GM12875 (cell line): ENCODE results near the gene PSMD2.

ENCODE experiments used
- H3K4me3 ChIP-seq: one replicate; pipeline ENCODE4 v1.5.1; 2011; ENCODE audit warnings: low read depth, low read length, control low read depth
- CTCF ChIP-seq: IDR thresholded peaks from 2 replicates; pipeline ENCODE4 v1.5.1; 2011; ENCODE audit warnings: low read depth, mild to moderate bottlenecking, control low read depth, inconsistent platforms, low read length, moderate library complexity, borderline replicate concordance; ENCODE audit not compliant: insufficient read depth

PSMD2 gene

GRCh38 chr3:184298759-184299487 lies at the start of gene PSMD2:
Gene PSMD2, plus strand, starts transcription at chr3:184299241. Its CDS starts 26 bp downstream, at chr3:184299267.
- TF ChIP-seq CTCF: no peak
- peak within 1 kb of the TSS; percentile 96 for H3K4me3 ChIP-seq

- H3K4me3 ChIP-seq: peak within 1 kb of the TSS; percentile 88
- no peak for TF ChIP-seq CTCF
Measured at GRCh38 chr3:184249412-184250166, 49.5 kb upstream of the PSMD2 start, which contains the start of gene EEF1AKMT4. Gene EEF1AKMT4, plus strand, starts transcription at chr3:184249672. Its CDS starts 23 bp downstream, at chr3:184249695.

- peak; percentile 93 for TF ChIP-seq CTCF
- peak overlapping the region; percentile 69 for H3K4me3 ChIP-seq
Measured at GRCh38 chr3:184250167-184250828, 48.7 kb upstream of the PSMD2 start.

- no peak overlapping the region for H3K4me3 ChIP-seq
- TF ChIP-seq CTCF: no peak
Measured at GRCh38 chr3:184255291-184256039, 43.6 kb upstream of the PSMD2 start.

- no peak for TF ChIP-seq CTCF
Measured at GRCh38 chr3:184257083-184257915, 41.7 kb upstream of the PSMD2 start.

GRCh38 chr3:184258926-184259325 lies 40.1 kb upstream of the PSMD2 start:
- no peak for TF ChIP-seq CTCF
- no peak overlapping the region for H3K4me3 ChIP-seq

More at GRCh38 chr3:184257083-184257915, 41.7 kb upstream of the PSMD2 start:
- no peak overlapping the region for H3K4me3 ChIP-seq
